ENCODE results near the gene SULT1C2.
"Not testable (repeated sequence)": the region's sequence is repeated elsewhere in the genome, so short reads cannot be mapped to it uniquely, and the experiment has no call there.

Gene SULT1C2

DNA sequence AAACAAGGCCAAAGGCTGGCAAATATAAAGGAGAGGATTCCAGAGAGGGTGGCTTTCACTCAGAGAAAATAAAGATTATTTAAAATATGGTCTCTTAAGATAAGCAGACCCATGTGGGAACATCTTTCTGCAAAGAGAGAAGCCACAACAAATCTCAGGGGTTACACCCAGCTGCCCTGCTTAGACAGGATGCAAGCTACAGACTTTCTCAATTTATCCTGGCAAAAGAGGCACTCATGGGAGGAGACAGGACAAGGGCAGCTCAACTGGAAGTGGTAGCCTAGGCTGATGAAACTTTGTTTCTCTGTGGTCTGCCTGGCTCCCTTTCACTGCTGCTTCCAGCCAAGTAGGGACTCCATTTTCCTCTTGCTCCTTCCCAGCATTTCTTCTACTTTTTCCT lies 63.2 kb downstream of the SULT1C2 start:
- DNase-seq (ENCODE audit: low spot score), result no peak

DNA sequence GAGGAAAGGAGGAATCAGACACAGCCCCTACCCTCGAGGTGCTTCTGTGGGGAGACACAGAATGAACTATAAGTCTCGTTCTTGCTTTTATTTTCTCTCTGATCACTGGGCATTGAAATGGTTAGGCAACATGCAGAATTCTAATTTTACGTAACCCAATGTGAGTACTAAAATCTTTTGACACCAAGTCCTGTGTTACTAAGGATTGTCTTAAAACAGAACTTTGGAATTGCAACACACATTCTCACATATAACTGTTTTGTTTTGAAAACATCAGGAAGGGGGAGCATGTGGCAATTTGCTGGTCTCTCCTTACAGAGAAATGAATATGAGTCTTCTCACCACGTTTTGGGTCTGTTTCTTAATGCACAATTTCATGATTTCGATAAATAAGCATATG lies 65.4 kb downstream of the SULT1C2 start:
- no peak for DNase-seq (ENCODE audit: low spot score)

DNA sequence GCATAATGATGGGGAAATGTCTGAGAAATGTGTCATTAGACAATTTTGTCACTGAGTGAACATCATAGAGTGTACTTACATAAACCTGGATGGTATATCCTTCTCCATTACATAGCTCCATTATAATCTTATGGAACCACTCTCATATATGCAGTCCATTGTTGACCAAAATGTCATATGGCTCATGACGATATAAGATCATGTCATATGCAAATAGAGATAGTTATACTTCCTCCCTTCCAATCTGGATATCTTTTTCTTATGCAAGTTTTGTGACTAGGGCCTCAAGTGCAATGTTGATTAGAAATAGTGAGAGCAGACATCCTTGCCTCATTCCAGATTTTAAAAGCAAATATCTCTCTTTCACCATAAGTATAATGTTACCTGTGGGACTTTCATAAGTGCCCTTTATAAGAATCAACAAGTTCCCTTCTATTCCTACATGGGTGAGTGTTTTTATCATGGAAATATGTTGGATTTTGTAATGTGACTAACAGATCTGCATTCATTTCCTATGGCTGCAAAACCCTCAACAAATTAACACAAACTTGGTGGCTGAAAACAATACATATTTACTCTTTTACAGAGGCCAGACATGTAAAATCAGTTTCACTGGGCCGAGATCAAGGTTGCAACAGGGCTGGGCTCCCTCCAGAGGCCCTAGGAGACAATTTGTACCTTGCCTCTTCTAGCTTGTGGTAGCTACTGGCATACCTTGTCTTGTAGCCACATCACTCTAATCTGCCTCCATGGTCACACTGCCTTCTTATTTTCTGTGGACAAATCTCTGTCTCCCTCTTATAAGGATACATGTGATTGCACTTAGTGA lies 67.4 kb downstream of the SULT1C2 start:
- DNase-seq (ENCODE audit: low spot score), result no peak

DNA sequence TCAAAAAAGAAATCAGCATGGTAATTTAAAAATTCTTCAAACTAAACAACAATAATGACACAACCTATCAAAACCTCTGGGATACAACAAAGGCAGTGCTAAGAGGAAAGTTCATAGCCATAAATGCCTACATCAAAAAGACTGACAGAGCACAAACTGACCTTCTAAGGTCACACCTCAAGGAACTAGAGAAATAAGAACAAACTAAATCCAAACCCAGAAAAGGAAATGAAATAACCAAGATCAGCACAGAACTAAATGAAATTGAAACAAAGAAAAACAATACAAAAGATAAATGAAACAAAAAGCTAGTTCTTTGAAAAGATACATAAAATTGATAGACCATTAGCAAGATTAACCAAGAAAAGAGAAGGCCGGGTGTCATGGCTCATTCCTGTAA lies 70.6 kb downstream of the SULT1C2 start:
- DNase-seq (ENCODE audit: low spot score), result not testable (repeated sequence)

Data from CD4-positive, alpha-beta T cell treated with Interleukin-2 at 100 ng/mL for 4 hours (primary cell).